COLO668 (cell line): ENCODE results near the gene C1QTNF6.

ENCODE experiments used
- DNase-seq: peaks from one replicate; lab custom pipeline; 2025; ENCODE audit not compliant: unreplicated experiment; lab: John Stamatoyannopoulos, UW

Gene C1QTNF6

GRCh38 chr22:37146051-37146385 is 42.0 kb downstream of the C1QTNF6 start:
- DNase-seq = no peak

DNA sequence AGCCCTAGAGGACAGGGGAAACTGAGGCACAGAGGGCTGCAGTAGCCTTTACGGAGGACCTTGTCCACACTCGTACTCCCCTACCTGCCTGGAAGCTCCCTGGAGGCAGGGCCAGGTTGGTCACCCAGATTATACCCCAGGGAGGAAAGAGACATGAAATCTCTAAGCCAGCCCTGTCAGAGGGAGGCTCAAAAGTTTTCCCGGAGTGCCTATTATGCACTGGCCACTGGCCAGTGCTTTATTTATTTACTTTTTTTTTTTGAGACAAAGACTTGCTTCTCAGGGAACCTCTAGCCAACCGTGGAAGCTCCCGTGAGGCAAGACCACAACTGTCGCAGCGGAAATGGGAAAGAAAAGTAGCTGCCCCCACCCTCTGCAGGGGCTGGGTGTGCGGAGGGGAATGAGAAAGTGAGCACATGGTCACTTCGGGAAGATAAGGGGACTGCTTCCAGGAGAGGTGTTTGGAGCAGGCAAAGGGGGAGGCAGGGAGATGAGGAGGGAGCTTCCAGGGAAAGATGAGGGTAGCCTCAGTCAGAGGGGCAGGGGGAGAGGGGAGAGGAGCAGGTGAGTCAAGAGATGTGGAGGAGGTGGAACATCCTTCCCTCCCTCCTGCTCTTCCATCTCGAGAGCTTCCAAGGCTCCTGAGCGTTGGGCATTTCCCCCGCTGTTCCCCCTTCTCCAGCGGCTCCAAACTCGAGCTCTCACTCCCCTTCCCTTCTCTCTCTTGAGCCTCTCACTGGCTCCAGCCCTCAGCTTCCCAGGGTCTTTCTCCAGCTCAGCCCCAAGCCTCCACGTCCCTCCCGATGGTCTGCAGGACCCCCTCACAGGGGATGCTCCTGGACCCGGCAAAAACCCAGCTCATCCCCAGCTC is 42.6 kb downstream of the C1QTNF6 start:
- no peak for DNase-seq

- no peak for DNase-seq
Observed at GRCh38 chr22:37144180-37144554, 43.9 kb downstream of the C1QTNF6 start.

GRCh38 chr22:37141971-37142370 is 46.1 kb downstream of the C1QTNF6 start:
- DNase-seq = no peak

DNA sequence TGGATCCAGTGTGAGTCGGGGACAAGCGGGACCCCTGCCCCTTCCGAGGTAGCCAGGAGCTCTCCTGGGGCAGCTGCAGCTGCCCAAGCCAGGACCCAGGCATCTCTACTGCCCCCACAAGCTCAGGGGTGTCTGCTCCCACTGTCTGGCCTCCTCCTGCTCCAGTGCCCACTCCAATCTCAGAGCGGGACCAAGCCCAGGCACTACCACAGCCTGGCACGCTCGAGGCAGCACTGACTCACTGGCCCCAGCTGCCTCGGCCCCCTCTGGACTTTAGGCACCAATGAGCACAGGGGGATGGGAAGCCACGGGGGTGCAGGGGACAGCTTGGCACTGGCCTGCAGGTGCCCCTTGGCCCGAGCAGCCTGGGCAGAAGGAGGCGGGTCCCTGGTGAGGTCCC is 46.6 kb downstream of the C1QTNF6 start:
- DNase-seq = no peak

DNA sequence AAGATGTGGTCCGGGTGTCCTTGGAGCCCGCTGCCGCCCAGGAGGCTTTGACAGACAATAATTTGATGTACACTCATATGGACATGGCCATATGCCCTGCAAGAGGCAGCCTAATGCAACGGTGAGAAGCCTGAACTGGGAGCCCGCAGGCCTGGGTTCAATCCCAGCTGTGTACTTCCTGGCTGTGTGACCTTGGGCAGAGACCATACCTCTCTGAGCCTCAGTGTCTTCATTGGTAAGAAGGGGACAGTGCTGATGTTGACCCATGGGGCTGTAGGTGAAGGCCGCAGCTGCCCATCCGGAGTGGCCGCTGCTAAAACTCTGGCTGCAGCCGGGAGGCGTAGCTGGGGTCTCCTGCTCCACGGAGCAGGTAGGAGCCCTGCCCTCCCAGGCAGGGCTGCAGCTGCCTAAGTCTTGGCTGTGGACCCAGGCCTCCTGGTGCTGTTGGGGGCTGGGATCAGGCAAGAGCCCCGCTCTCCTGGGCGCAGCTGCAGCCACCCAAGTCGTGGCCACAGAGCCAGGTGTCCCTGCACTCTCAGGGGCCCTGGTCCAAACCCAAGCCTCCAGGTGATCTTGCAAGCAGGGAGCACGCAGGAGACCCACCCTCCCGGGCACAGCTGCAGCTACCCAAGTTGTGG is 47.2 kb downstream of the C1QTNF6 start:
- DNase-seq = no peak

GRCh38 chr22:37139762-37140161 is 48.3 kb downstream of the C1QTNF6 start:
- DNase-seq = no peak

GRCh38 chr22:37138849-37139561 is 49.0 kb downstream of the C1QTNF6 start:
- DNase-seq = no peak

GRCh38 chr22:37137903-37138665 is 50.0 kb downstream of the C1QTNF6 start:
- no peak for DNase-seq

DNA sequence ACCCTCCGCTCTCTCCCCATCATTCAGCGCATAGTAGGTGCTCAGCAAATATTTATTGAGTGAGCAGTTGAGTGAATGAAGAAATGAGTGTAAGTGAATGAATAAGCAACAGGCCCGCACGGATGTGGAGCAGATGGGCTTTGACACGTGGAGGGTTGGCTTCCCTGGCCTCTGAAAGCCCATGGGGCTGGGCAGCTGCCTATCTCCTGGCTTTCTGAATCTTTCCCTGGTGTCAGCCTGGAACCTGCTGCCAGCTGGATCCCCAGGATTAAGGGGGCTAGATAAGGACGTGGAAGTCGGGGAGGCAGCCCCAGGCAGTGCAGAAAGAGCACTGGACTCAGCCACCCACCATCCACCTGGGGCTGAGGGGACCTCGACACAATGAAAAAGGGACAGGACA is 50.9 kb downstream of the C1QTNF6 start:
- DNase-seq = no peak

DNA sequence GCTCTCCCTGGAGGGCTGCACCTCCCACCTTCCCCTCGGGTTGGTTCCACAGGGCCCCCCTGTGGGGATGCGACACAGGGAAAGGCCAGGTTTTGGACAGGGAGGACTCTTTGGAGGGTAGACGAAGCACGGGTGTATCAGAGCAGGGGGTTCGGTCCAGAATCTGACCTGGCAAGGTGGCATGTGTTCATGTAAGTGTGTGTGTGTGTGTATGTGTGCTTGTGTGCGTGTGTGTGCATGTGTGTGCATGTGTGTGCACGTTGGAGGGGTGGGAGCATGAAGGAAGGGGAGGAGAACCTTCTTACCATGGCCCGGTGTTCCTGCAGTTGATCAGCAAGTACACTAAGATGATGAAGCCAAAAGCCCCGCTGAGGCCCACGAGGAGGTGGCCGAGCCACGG is 53.0 kb downstream of the C1QTNF6 start:
- DNase-seq = no peak

- no peak for DNase-seq
Observed at GRCh38 chr22:37133304-37134018, 54.6 kb downstream of the C1QTNF6 start.

DNA sequence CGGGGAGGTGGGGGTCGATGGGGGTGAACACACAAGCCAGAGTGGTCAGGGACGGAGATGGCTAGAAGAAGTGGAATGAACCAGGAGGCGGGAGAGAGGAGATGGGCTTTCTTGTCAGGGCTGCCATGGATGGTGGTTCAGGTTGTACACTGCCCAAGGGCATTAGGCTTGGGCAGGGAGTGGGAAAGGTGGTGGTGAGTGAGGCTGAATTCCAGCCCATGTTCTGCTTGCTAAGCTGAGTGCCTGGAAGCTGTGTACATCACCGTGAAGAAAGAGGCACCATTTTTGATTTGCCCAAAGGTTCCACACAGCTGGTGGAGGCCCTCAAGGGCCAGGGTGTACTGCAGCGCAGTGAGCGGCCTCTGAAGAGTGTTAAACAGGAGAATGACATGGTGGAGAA is 55.3 kb downstream of the C1QTNF6 start:
- DNase-seq = no peak
